Left ventricle myocardium inferior (tissue), 1 donor: Measurements from ENCODE around the gene MTMR3. TPM values are rescaled to one million over a fixed set of nuclear protein-coding genes. Genes with fewer than 3 reads are reported as not detected.

Experiments used
- DNase-seq: peaks from one replicate; pipeline ENCODE4 v3.0.0-alpha.2; 2020
- H3K27ac ChIP-seq: fragments of 200-600 bp; replicated peaks from 2 replicates; pipeline ENCODE4 v1.8.0; 2021
- H3K27me3 ChIP-seq: fragments of 200-600 bp; 2 replicates; pipeline ENCODE4 v1.8.0; 2021; ENCODE audit warnings: low read depth
- H3K36me3 ChIP-seq: fragments of 200-600 bp; 2 replicates; pipeline ENCODE4 v1.8.0; 2021
- H3K4me1 ChIP-seq: fragments of 200-600 bp; 2 replicates; pipeline ENCODE4 v1.8.0; 2021
- H3K4me3 ChIP-seq: fragments of 200-600 bp; 2 replicates; pipeline ENCODE4 v1.8.0; 2021; ENCODE audit warnings: mild to moderate bottlenecking, moderate library complexity
- H3K9me3 ChIP-seq: fragments of 200-600 bp; replicated peaks from 2 replicates; pipeline ENCODE4 v1.8.0; 2021
- CTCF ChIP-seq: fragments of 200-600 bp; IDR thresholded peaks from 2 replicates; pipeline ENCODE4 v1.8.0; 2021; ENCODE audit warnings: antibody characterized with exemption, mild to moderate bottlenecking, borderline replicate concordance
- intact Hi-C: fragments of 100-400 bp; cut with micrococcal nuclease; formaldehyde crosslinking; loops from one replicate; pipeline ENCODE4 v1.11.0; 2022
- total RNA-seq: library from RNA; stranded (reverse); fragmentation: NEBNext Ultra II Directional; extraction: Animal tissue kit (Norgen Biotek cat#: 25700); gene quantifications from one replicate; pipeline ENCODE4 v1.2.1, GENCODE V29; 2021
- donor health status: DM: no; HTN: yes; CAD: no; lungs with severe emphysema.

The MTMR3 gene
- total RNA-seq, 1 donor from 2014 or later = 31.3 TPM

- H3K27ac ChIP-seq = no peak overlapping the region
- H3K9me3 ChIP-seq = no peaks in the 10 kb centered on the region
- H3K4me1 ChIP-seq = peaks cover 46% of the 10 kb centered on the region
- H3K36me3 ChIP-seq = no peaks in the 10 kb centered on the region
- H3K4me3 ChIP-seq = no peak overlapping the region
- H3K27me3 ChIP-seq = no peaks in the 10 kb centered on the region
- intact Hi-C loops = no loop called here
- no peak for TF ChIP-seq CTCF
- DNase-seq = no peak
Measured at GRCh38 chr22:29892315-29893156, 9.6 kb downstream of the MTMR3 start.

GRCh38 chr22:29901354-29901753 lies 18.4 kb downstream of the MTMR3 start:
- no peaks in the 10 kb centered on the region for H3K36me3 ChIP-seq
- H3K27ac ChIP-seq = no peak overlapping the region
- peaks cover 25% of the 10 kb centered on the region for H3K4me1 ChIP-seq
- no peak for TF ChIP-seq CTCF
- DNase-seq = no peak
- intact Hi-C loops = no loop called here
- no peaks in the 10 kb centered on the region for H3K27me3 ChIP-seq
- no peak overlapping the region for H3K4me3 ChIP-seq
- no peaks in the 10 kb centered on the region for H3K9me3 ChIP-seq

GRCh38 chr22:29903371-29903770 lies 20.4 kb downstream of the MTMR3 start:
- Histone ChIP-seq H3K36me3 (no peaks in the 10 kb centered on the region), H3K27ac (no peak overlapping the region), H3K9me3 (no peaks in the 10 kb centered on the region), H3K27me3 (no peaks in the 10 kb centered on the region), H3K4me1 (peaks cover 42% of the 10 kb centered on the region), H3K4me3 (no peak overlapping the region)
- intact Hi-C loops = no loop called here
- no peak for TF ChIP-seq CTCF
- no peak for DNase-seq

- no peak for DNase-seq
- intact Hi-C loops = no loop called here
- Histone ChIP-seq H3K27ac (no peak overlapping the region), H3K9me3 (no peaks in the 10 kb centered on the region), H3K36me3 (no peaks in the 10 kb centered on the region), H3K27me3 (no peaks in the 10 kb centered on the region), H3K4me3 (no peak overlapping the region), H3K4me1 (peaks cover 48% of the 10 kb centered on the region)
- no peak for TF ChIP-seq CTCF
Measured at GRCh38 chr22:29904020-29904419, 21.0 kb downstream of the MTMR3 start.

- peak; percentile 72 for DNase-seq
- TF ChIP-seq CTCF = no peak
- H3K9me3 ChIP-seq = no peaks in the 10 kb centered on the region
- H3K36me3 ChIP-seq = no peaks in the 10 kb centered on the region
- H3K27ac ChIP-seq = peak overlapping the region; percentile 42
- no peaks in the 10 kb centered on the region for H3K27me3 ChIP-seq
- intact Hi-C loops = no loop called here
- H3K4me3 ChIP-seq = no peak overlapping the region
- H3K4me1 ChIP-seq = peaks cover 74% of the 10 kb centered on the region
Measured at GRCh38 chr22:29907753-29908515, 25.0 kb downstream of the MTMR3 start.
